Smooth muscle cell (in vitro differentiated cells): Measurements from ENCODE around the gene NT5E. TPM values are rescaled to one million over a fixed set of nuclear protein-coding genes. Genes with fewer than 3 reads are reported as not detected.
"Not testable (repeated sequence)": the region's sequence is repeated elsewhere in the genome, so short reads cannot be mapped to it uniquely, and the experiment has no call there.

Source experiments
- DNase-seq: peaks from one replicate; lab custom pipeline; 2025; ENCODE audit not compliant: unreplicated experiment; lab: John Stamatoyannopoulos, UW
- H2AFZ ChIP-seq: fragments of 200-600 bp; sonication (generic); 2 replicates; pipeline ENCODE4 v1.6.0; 2016; ENCODE audit warnings: antibody characterized with exemption, low read depth, mild to moderate bottlenecking
- H3F3A ChIP-seq: fragments of 200-600 bp; sonication (generic); 2 replicates; pipeline ENCODE4 v1.6.0; 2017; ENCODE audit warnings: antibody characterized with exemption, low read depth
- H3K27ac ChIP-seq: fragments of 200-600 bp; sonication (generic); 2 replicates; pipeline ENCODE4 v1.5.1; 2016; ENCODE audit warnings: low read depth, mild to moderate bottlenecking
- H3K27me3 ChIP-seq: fragments of 200-600 bp; sonication (generic); 2 replicates; pipeline ENCODE4 v1.6.1; 2016; ENCODE audit warnings: low read depth, mild to moderate bottlenecking
- H3K36me3 ChIP-seq: fragments of 200-600 bp; sonication (generic); 2 replicates; pipeline ENCODE4 v1.5.1; 2016; ENCODE audit warnings: low read depth
- H3K4me1 ChIP-seq: fragments of 200-600 bp; sonication (generic); 2 replicates; pipeline ENCODE4 v1.5.1; 2016; ENCODE audit warnings: low read depth
- H3K4me2 ChIP-seq: fragments of 200-600 bp; sonication (generic); 2 replicates; pipeline ENCODE4 v1.6.0; 2016; ENCODE audit warnings: mild to moderate bottlenecking
- H3K4me3 ChIP-seq: fragments of 200-600 bp; sonication (generic); 2 replicates; pipeline ENCODE4 v1.5.1; 2016; ENCODE audit warnings: mild to moderate bottlenecking
- H3K79me2 ChIP-seq: fragments of 200-600 bp; sonication (generic); 2 replicates; pipeline ENCODE4 v1.6.0; 2016; ENCODE audit warnings: low read depth, mild to moderate bottlenecking
- H3K9ac ChIP-seq: fragments of 200-600 bp; sonication (generic); 2 replicates; pipeline ENCODE4 v1.6.0; 2016; ENCODE audit warnings: low read depth
- H3K9me3 ChIP-seq: fragments of 200-600 bp; sonication (generic); replicated peaks from 2 replicates; pipeline ENCODE4 v1.5.1; 2016; ENCODE audit warnings: low read depth
- H4K20me1 ChIP-seq: fragments of 200-600 bp; sonication (generic); 2 replicates; pipeline ENCODE4 v1.6.0; 2016; ENCODE audit warnings: low read depth
- WGBS: methylation state at CpG from one replicate; pipeline ENCODE4 v1.1.7; 2016; ENCODE audit warnings: low lambda C conversion rate; 5-methylcytosine and 5-hydroxymethylcytosine counted together
- polyA plus RNA-seq: library from polyadenylated mRNA; unstranded; fragments of >200 nt; fragmentation: Nextera tagmentation; extraction: Ambion mirVana; gene quantifications from 2 replicates; pipeline ENCODE4 v1.2.1, GENCODE V29; 2016
- total RNA-seq: library from RNA; depleted of rRNA; stranded (reverse); fragments of >200 nt; gene quantifications from 2 replicates; pipeline ENCODE4 v1.2.3, GENCODE V29; 2014
- TF ChIP-seq, protein P1 (sequence below): fragments of 200-600 bp; sonication (generic); IDR thresholded peaks from 2 replicates; pipeline ENCODE4 v1.5.1; 2017; ENCODE audit warnings: borderline replicate concordance, mild to moderate bottlenecking, antibody characterized with exemption; ENCODE audit not compliant: insufficient read depth, poor library complexity, severe bottlenecking

Gene NT5E
- total and polyA plus RNA-seq, 2 experiments from 2014 or later: 88.6 to 124 TPM

DNA sequence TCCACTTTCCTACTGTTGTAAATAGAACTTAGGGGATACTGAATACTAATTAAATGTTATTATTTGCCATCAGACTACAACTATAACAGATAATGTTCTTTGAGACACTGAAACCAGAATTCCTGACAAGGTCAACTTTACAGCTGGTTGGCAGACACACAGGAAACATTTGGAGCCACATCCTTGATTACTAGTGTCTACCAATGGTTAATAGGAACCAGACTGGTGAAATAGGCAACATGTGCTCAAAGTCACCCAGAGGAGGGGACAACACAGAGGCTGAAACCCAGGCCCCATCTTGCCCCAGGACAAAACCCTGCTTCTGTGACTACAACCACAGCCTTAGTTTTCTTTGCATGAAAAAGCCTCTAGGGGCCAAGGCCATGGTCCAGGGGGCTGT, 47.8 kb upstream of the NT5E start:
- Histone ChIP-seq H4K20me1 (no peaks in the 10 kb centered on the region), H3K9me3 (no peaks in the 10 kb centered on the region), H3K9ac (no peak overlapping the region), H3K27ac (peak overlapping the region; percentile 99), H3F3A (peaks cover 32% of the 10 kb centered on the region), H3K36me3 (no peaks in the 10 kb centered on the region), H3K4me1 (peaks cover 26% of the 10 kb centered on the region), H3K79me2 (no peaks in the 10 kb centered on the region), H3K4me3 (no peak overlapping the region), H3K4me2 (no peak overlapping the region), H2AFZ (peak overlapping the region; percentile 72), H3K27me3 (no peaks in the 10 kb centered on the region)
- DNase-seq: no peak
- TF ChIP-seq, protein P1, sequence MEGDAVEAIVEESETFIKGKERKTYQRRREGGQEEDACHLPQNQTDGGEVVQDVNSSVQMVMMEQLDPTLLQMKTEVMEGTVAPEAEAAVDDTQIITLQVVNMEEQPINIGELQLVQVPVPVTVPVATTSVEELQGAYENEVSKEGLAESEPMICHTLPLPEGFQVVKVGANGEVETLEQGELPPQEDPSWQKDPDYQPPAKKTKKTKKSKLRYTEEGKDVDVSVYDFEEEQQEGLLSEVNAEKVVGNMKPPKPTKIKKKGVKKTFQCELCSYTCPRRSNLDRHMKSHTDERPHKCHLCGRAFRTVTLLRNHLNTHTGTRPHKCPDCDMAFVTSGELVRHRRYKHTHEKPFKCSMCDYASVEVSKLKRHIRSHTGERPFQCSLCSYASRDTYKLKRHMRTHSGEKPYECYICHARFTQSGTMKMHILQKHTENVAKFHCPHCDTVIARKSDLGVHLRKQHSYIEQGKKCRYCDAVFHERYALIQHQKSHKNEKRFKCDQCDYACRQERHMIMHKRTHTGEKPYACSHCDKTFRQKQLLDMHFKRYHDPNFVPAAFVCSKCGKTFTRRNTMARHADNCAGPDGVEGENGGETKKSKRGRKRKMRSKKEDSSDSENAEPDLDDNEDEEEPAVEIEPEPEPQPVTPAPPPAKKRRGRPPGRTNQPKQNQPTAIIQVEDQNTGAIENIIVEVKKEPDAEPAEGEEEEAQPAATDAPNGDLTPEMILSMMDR: no peak

DNA sequence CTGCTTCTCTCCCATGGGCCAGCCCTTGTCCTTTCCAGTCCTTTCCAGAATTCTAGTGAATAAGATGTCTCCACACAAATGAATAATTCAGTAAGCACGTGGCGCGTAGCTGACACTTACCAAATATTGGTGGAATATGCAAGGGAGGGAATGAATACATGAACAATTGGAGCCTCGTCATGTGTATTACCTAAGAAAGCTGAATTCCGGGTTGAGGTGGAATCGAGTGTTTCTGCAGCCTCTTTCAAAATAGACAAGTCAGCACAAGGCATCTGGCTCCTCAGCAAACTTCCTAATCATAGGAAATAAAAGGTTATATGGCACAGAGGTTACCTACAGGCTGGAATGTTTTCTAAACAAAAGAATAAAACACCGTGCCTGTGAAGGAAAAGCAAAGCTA, 47.0 kb upstream of the NT5E start:
- Histone ChIP-seq H3K27ac (peak overlapping the region; percentile 99), H3F3A (peaks cover 32% of the 10 kb centered on the region), H3K27me3 (no peaks in the 10 kb centered on the region), H3K36me3 (no peaks in the 10 kb centered on the region), H3K79me2 (no peaks in the 10 kb centered on the region), H3K9ac (peak overlapping the region; percentile 91), H4K20me1 (no peaks in the 10 kb centered on the region), H3K4me1 (peaks cover 26% of the 10 kb centered on the region), H3K4me3 (no peak overlapping the region), H3K4me2 (peak overlapping the region; percentile 77), H3K9me3 (no peaks in the 10 kb centered on the region), H2AFZ (no peak overlapping the region)
- 70% methylated on average over 7 of the region's 7 CpGs for WGBS
- DNase-seq: no peak
- TF ChIP-seq, protein P1: no peak

DNA sequence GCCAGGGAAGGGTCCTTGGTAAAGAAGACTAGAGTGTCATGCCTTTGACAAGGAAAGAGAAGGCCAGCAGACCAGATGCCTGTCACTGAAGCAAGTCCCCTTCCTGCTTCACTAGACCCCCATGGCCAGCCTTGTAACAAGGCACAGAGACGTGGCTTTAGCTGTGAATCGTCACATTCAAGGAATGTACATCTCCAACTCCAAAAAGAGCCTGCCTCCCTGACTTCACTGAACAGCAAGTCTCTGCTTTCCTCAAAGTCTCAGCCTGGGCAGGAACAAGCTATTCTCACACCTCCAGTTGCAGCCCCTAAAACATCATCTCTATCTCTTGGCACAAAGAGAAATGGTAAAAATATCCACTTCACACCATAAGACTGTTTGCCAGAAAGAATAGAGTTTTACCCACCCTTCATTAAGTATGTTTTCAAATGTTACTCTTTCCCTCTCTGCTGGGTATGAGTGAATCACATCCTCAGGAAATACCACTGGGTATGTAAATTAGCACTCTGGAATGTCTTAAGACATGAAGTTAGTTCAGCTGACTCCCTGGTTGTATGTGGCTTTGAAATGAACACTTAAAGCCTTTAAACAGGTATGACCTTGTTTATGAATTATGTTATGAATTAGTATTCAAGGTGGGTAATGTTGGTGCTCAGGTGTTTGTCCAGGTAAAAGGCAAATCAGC, 46.4 kb upstream of the NT5E start:
- WGBS: 0% methylated on average over 2 of the region's 2 CpGs
- Histone ChIP-seq H3K4me2 (peak overlapping the region; percentile 77), H3F3A (peaks cover 32% of the 10 kb centered on the region), H3K4me1 (peaks cover 26% of the 10 kb centered on the region), H3K4me3 (no peak overlapping the region), H4K20me1 (no peaks in the 10 kb centered on the region), H3K79me2 (no peaks in the 10 kb centered on the region), H3K9me3 (no peaks in the 10 kb centered on the region), H2AFZ (peak overlapping the region; percentile 42), H3K27ac (peak overlapping the region; percentile 99), H3K36me3 (no peaks in the 10 kb centered on the region), H3K9ac (peak overlapping the region; percentile 91), H3K27me3 (no peaks in the 10 kb centered on the region)
- no peak for DNase-seq
- TF ChIP-seq, protein P1: no peak

DNA sequence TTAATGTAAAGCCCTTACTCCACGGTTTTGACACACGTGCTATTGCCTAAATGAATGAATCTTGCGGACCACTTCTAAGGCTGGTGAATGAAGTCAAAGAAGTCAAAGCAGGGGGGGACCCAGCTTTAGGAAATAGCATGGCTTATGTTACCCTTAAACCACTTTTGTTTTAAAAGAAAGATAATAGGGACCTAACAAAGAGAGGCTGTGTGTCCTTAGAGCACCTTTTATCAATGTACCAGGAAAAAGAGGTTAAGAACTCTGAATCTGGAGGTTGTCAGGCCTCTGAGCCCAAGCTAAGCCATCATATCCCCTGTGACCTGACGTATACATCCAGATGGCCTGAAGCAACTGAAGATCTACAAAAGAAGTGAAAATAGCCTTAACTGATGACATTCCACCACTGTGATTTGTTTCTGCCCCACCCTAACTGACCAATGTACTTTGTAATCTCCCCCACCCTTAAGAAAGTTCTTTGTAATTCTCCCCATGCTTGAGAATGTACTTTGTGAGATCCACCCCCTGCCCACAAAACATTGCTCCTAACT, 45.8 kb upstream of the NT5E start:
- H3K36me3 ChIP-seq, DNase-seq, H2AFZ ChIP-seq, H3K79me2 ChIP-seq, H3K4me3 ChIP-seq, H3K27me3 ChIP-seq, H4K20me1 ChIP-seq, H3K9me3 ChIP-seq: not testable (repeated sequence)
- Histone ChIP-seq H3K4me1 (peaks cover 26% of the 10 kb centered on the region), H3K9ac (peak overlapping the region; percentile 91), H3K4me2 (peak overlapping the region; percentile 77), H3F3A (peaks cover 32% of the 10 kb centered on the region), H3K27ac (peak overlapping the region; percentile 99)
- 41% methylated on average over 4 of the region's 4 CpGs for WGBS
